ENCODE results near the gene SPATA16. TPM values are rescaled to one million over a fixed set of nuclear protein-coding genes. Genes with fewer than 3 reads are reported as not detected.

The SPATA16 gene
- total and polyA plus RNA-seq, 2 of the 13 experiments (the other 11 are each of a cell fraction or from before 2014, with no cell fraction given): not detected

GRCh38 chr3:173065543-173065981 lies 75.5 kb downstream of the SPATA16 start (continued):
- TF ChIP-seq KMT2B (CRISPR knock-in tag; IDR thresholded peaks at IDR 0.05) (no peak), RELA (CRISPR knock-in tag; IDR thresholded peaks at IDR 0.05) (no peak), SOX5 (CRISPR knock-in tag; IDR thresholded peaks at IDR 0.05; ENCODE audit: borderline replicate concordance) (no peak), ELF1 (CRISPR knock-in tag; IDR thresholded peaks at IDR 0.05) (no peak), DMTF1 (CRISPR knock-in tag; IDR thresholded peaks at IDR 0.05) (no peak), ZNF652 (CRISPR knock-in tag; IDR thresholded peaks at IDR 0.05; ENCODE audit: borderline replicate concordance, low read depth) (no peak), KDM5A (IDR thresholded peaks at IDR 0.05; ENCODE audit: borderline replicate concordance, low read length) (no peak)

GRCh38 chr3:173064631-173065030 lies 76.4 kb downstream of the SPATA16 start:
- no peak for FAIRE-seq

More at GRCh38 chr3:173064631-173065030, 76.4 kb downstream of the SPATA16 start:
- no TSS peak for BruUV-seq (replicated peaks)
- Histone ChIP-seq H3K79me2 (ENCODE audit: insufficient read depth, low read length) (no peaks in the 10 kb centered on the region), H3K4me1 (ENCODE audit: insufficient read depth, low read length) (no peaks in the 10 kb centered on the region), H3K4me2 (ENCODE audit: low read depth, low read length) (no peak overlapping the region), H3K9me3 (ENCODE audit: low read length) (no peaks in the 10 kb centered on the region), H3K36me3 (replicated peaks in 1 of 2; ENCODE audit: control insufficient read depth in 1 of 2, insufficient read depth in 2 of 2, low read length in 2 of 2) (no peaks in the 10 kb centered on the region), H2AFZ (ENCODE audit: low read length) (no peak overlapping the region), H3K4me3 (replicated peaks in 1 of 3; ENCODE audit: insufficient read depth in 1 of 3, low read depth in 2 of 3, low read length in 3 of 3) (no peak overlapping the region), H3K9ac (ENCODE audit: insufficient read depth, low read depth, low read length) (no peak overlapping the region), H3K27me3 (ENCODE audit: control insufficient read depth in 1 of 2, insufficient read depth in 2 of 2, low read length in 2 of 2) (no peaks in the 10 kb centered on the region), H3K27ac (ENCODE audit: extremely low read length, insufficient read depth, low read length) (no peak overlapping the region), H4K20me1 (ENCODE audit: insufficient read depth, low read length) (no peaks in the 10 kb centered on the region)
- TF ChIP-seq ZBTB10 (CRISPR knock-in tag; IDR thresholded peaks at IDR 0.05; ENCODE audit: borderline replicate concordance): no peak
- peak; percentile 65 to 74; a peak in 3 of 4 replicates for TF ChIP-seq MAFK (conservative IDR thresholded peaks at IDR 0.05 in 1 of 2, IDR thresholded peaks at IDR 0.05 in 1 of 2; ENCODE audit: low read length in 2 of 2)
- peak; percentile 61; the same call in 1 of the 2 replicates for TF ChIP-seq MAFF (IDR thresholded peaks at IDR 0.05; ENCODE audit: low read depth, low read length)
- in situ Hi-C loops (cut with HindIII; ENCODE audit: extremely low pct_ligation_motif_present, low pct_unique_long_range_greater_than_20kb) (no loop called here), intact Hi-C loops (cut with micrococcal nuclease; ENCODE audit: unreplicated experiment) (no loop called here)
- ATAC-seq: no peak
- no peak for DNase-seq (ENCODE audit: low spot score)
- WGBS (ENCODE audit: low lambda C conversion rate): 4% methylated on average over 1 of the region's 1 CpG
- POLR2A ChIA-PET: no interaction called here
- CTCF ChIA-PET (ENCODE audit: low intra/inter-chr PET ratio, low total read pairs): no interaction called here
